NCI-H2029 (cell line): ENCODE measurements around the gene MEIG1.
"Not testable (repeated sequence)": the region's sequence is repeated elsewhere in the genome, so short reads cannot be mapped to it uniquely, and the experiment has no call there.

Source experiments
- DNase-seq: peaks from one replicate; lab custom pipeline; 2025; lab: John Stamatoyannopoulos, UW

MEIG1 gene, protein sequence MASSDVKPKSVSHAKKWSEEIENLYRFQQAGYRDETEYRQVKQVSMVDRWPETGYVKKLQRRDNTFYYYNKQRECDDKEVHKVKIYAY

DNA sequence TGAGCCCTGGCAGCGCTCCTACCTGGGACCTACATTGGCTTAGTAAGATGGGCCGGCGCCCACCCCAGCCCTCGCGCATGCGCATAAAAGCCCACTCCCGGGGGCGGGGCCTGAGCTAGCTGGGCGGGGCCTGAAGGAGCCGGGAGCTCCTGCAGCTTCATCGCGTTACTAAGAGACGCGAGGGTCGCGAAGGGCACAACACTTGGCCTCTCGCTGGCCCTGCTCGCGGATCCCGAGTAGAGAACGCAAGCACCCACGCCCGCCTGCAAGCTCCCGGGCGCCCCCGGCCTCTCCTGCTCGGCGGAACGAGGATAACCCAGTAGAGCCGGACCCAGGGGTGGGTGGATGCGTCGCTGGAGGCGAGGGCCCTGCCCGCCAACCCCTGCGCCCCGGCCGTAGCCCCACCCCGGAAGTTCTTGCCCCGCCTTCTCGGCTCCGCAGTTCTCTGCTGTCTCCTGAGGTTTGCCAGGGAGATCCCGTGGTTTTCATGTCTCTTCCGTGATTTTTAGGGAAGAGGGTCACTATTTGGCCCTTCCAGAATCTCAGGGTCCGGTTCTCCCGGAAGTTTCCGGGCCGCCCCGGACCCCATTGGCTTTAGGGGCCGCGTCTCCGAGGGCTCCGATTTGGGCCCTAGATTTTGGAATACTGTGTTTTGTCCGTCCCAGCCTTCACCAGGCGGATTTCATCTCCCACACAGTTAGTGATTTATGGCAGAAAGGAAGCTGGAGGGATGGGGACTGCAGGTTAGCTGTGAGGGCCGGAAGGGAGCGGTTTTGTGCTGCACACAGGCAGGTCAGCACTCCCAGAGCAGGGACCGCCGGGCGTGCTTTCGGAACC is at the start of gene MEIG1:
MEIG1 (plus strand) TSS at position 168 of the 837 bp plus-strand sequence. CDS start 7,081 bp downstream, outside the sequence.
- peak; percentile 73 for DNase-seq

DNA sequence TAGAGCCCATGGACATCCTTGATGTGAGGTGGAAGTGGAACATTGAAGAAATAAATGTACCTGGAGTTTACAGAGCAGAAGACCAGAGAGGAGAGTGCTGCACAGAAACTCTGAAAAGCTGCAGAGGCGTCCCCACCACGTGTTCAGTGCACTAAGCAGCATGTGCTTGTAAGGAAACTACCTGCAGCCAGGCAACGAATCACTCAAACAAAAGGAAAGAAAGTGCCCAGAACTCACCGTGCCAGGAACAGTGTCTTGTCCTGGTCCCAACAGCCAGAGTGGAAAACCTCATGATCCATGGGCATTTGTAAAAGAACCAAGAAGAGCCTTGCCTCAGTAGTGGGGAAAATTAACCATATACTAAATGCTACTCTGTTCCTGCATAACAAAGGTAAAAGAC is 48.2 kb upstream of the MEIG1 start:
- DNase-seq, result no peak

DNA sequence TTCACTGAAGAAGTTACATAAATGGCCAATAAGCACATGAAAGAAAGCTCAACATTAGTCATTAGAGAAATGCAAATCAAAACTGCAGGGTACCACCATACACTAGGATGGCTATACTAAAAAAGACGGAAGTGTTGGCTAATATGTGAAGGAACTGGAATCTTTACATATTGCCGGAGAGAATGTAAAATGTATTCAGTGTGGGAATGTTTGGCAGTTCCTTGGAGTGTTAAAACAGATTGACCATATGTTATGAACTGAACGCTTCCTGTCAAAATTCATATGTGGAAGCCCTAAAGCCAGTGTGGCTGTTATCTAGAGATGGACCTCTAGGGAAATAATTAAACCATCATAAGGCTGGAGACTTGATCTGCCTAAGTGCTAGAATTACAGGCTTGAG is 47.4 kb upstream of the MEIG1 start:
- DNase-seq, result no peak

DNA sequence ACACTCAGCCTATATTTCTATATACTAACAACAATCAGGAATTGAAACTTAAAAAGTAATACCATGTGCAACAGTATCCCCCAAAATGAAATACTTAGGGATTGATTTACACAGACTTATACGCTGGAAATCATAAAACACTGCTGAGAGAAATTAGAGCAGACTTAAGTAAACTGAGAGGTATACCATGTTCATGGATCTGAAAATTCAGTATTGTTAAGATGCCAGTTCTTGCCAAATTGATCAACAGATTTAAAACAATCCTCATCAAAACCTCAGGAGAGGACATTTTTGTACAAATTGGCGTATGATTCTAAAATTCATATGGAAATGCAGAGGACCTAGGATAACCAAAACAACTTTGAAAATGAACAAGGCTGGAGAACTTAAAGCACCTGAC is 42.6 kb upstream of the MEIG1 start:
- no peak for DNase-seq

DNA sequence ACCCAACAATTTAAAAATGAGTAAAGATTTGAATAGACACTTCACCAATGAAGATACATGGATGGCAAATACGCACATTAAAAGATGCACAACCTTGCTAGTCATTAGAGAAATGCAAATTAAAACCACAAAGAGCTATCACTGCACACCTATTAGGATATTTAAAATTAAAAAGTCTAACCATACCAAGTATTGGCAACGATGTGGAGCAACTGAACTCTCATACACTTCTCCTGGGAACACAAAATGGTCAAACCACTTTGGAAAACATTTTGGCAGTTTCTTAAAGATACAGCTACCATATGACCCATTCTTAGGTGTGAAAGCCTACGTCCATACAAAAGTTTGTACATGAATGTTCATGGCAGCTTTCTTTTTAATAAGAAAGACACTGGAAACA is 41.4 kb upstream of the MEIG1 start:
- no peak for DNase-seq

DNA sequence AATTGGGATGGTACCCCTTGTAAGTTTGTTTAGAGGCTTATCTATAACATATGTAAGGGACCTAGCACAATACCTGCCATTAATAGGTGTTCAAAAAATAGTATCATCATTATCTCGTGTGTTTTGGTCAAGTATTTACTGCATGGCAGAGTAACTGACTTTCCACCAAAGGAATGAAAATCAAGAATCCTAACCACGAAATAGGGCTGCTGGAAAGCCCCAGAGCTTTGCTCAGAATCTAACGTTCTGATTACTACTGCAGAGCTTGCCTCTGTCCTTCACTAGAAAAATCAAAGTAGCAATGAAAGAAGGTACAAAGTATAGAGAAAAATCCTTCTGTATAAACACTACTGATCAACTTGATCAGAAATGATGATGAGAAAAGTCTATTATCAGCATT is 40.2 kb upstream of the MEIG1 start:
- no peak for DNase-seq

DNA sequence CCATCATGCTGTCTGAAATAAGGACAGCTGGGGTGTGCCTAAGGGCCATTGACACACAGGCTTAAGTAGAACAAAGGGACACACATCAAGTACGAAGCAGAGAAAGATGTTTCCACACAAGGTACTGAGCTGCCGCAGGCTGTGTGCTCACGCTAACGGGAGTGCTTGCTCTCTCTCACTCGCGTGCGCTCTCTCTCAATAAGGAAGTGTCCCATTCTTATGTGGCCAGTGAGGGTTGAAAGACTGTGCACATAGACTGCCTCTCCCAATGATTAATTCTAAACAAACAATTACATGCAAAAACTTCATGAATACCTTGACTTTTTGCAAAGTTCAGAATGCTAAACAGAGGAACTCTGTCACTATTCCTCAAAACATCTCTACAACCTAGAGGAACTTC is 35.2 kb upstream of the MEIG1 start:
- DNase-seq, result no peak

DNA sequence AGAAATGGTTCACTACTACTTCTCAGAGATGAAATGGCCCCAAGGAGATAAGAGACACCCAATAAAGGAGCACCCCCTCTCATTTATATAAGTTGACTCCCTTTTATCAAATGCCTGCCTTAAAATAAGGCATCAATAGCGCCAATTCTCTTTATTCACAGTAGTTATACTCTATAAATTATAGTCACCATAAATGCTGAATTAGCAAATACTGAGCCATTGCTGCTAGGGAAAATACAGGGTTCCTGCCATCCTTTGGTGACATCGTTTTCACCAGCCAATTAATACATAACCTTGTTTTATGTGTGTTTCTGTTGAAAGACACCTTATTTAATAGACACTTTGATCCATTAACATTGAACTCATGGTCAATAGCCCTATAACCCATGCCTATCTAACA is 33.9 kb upstream of the MEIG1 start:
- no peak for DNase-seq

DNA sequence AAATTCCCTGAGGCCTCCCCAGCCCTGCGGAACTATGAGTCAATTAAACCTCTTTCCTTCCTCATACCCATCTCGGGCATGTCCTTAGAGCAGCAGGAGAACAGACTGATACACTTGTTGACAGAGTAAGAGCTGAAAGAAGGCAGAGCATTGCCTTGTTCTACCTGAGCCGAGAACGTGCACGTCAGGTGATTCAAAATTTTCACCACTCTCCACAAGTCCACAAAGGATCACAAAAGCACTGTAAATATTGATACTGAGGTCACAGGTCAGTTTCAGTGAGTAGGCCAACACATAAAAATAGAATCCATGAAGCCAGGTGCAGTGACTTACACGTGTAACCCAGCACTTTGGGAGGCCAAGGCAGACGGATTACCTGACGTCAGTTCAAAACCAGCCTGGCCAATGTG is 33.1 kb upstream of the MEIG1 start:
- no peak for DNase-seq

DNA sequence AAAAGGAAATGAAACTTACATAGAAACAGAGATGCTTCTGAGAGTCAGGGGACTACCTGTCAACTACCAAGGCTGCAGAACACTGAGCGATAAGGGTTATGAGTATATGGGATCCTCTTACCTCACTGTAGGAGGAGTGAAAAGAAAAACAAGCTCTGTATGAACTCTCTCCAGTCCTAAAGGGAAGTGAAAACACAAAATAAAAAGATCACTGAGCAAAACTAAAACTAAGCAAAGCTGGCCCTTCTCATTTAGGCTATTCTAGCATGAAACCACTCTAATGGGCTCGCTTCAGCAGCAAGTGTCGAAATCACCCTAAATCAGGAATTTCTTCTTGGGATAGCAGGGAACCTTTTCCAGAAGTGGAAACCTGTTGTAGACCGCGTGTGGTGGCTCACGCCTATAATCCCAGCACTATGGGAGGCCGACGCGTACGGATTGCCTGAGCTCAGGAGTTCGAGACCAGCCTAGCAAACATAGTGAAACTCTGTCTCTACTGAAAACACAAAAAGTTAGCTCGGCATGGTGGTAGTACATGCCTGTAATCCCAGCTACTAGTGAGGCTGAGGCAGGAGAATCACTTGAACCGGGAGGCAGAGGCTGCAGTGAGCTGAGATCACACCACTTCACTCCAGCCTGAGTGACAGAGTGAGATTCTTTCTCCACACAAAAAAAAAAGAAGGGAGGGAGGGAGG is 32.3 kb upstream of the MEIG1 start:
- no peak for DNase-seq

DNA sequence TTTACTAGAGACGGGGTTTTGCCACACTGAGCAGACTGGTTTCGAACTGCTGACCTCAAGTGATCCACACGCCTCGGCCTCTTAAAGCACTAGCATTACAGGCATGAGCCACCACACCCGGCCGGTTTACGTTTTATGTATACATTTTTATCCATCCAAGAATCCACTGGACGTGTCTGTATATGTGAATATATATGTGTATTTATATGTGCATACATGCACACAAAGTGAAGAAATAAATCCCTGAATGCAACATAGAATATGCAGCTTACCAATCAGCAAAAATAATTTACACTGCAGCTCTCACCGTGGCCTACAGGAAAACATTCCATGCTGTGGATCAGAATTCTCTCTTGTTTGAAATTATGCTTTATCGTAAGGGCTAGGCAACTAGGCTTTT is 28.6 kb upstream of the MEIG1 start:
- no peak for DNase-seq

DNA sequence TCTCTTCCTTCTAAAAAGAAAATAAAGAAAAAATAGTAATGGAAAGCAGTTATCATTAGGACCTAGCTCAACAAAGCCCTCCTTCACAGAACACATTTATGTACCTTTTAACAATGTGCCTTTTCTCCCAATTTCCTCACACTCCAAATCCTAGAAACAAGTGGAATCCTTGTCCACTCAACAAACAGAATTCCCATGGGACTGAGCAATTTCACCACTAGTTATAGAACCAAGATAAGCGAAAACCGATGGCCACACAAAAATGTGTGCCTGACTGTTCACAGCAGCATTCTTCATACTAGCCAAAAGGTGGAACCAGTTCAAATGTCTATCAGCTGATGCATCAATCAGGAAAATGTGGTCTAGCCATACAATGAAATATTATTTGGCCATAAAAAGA is 22.6 kb upstream of the MEIG1 start:
- no peak for DNase-seq

DNA sequence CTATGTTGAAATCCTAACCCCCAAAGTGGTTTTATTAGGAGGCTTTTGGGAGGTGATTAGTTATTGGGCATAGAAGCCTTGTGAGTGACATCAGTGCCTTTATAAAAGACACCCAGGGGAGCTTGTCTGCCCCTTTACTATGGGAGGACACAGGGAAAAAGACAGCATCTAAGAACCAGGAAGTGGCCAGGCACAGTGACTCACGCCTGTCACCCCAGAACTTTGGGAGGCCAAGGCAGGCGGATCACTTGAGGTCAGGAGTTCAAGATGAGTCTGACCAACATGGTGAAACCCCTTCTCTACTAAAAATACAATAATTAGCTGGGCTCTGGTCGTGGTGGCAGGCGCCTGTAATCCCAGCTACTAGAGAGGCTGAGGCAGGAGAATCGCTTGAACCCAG is 20.2 kb upstream of the MEIG1 start:
- not testable (repeated sequence) for DNase-seq

DNA sequence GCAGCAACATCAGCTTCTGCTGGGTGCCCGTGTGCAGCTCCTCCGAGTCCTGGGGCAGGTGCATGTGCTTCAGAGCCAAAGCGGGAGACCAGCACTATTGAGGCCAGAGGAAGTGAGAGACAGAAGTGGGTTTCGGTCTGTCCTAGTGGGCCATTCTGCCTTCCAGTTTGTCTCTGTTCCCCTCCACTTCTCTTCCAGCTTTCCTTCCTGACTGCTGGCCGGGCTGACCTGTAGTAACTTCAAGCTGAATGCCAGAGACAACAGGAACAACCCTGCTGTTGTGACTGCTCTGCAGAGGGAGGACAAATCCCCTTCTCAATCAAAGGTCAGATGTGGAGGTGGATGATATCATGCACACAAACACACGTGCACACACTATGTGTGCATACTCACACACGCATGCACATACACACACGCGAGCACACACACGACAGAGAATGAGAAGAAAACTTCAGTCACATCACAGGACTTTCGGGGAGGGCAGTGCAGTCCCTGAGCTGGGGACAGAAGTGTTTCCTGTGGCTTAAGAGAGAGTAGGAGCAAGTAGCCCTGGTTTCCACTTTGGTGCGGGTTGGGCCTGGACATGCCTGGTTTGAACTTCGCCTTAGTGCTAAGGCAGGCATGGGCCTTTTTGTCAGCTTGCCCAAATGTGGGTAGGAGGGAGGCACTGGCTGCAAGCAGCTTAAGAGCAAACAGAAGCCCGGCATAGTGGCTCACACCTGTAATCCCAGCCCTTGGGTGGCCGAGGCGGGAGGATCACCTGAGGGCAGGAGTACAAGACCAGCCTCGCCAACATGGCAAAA is 16.8 kb upstream of the MEIG1 start:
- not testable (repeated sequence) for DNase-seq

DNA sequence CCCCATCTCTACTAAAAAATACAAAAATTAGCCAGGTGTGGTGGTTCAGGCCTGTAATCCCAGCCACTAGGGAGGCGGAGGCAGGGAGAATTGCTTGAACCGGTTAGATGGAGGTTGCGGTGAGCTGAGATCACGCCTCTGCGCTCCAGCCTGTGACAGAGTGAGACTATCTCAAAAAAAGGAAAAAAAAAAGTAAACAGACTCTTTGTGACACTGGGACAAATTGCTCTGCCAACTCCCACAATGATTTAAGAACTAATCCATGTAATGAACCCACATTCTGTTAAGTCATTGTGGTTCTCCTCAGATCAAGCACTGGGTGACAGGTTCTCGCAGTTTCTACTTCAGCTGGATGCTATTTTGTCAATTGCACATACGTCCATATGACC is 16.2 kb upstream of the MEIG1 start:
- not testable (repeated sequence) for DNase-seq

DNA sequence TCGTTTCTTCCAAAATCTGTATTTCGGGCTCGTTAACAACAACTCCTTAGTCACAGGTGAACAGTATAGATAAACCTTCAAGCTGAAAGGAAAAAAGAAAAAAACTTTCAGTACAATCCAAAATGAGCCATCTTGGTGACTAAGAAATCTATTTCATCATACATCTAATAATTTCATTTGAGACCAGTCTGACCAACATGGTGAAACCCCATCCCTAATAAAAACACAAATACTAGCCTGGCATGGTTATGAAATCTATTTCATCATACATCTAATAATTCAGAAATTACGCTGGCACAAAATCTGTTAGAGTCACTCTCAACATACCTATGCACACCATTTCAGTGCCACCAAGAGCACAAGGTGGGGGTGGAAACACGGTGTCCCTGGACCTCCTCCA is 14.1 kb upstream of the MEIG1 start:
- no peak for DNase-seq

DNA sequence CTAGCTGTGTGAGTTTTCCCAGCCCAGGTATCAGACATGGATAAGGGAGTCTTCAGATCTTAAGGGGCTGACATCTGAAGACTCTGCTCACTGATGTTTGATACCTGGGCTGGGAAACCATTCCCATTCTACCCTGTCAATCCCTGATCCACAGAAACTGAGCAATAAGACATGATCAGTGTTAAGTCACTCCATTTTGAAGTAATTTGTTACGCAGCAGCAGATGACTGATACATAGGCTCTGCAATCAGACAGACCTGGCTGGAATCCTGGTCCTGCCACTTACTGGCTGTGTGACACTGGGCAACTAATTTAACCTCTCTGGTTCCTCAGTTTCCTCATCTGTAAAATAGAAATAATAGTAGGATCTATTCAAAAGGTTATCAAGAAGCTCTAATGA is 11.9 kb upstream of the MEIG1 start:
- DNase-seq, result no peak

DNA sequence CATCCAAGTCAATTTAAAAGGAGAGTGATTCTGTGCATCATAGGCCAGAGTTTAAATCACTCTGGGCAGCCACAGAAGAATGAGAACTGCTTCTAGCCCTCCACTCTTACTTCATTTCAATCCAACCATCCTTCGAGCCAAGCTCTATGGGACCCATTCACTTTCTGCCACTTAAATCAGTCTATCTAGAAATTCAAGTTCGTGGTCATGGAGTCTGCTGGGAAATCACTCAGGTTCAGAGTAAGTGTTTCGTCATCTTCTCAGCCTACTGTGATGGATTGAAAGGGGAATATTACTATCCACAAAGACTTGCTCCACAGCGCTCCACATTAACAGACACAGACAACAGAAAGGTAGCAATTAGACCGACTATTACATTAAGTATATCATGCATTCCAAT is 9.9 kb upstream of the MEIG1 start:
- DNase-seq, result no peak

DNA sequence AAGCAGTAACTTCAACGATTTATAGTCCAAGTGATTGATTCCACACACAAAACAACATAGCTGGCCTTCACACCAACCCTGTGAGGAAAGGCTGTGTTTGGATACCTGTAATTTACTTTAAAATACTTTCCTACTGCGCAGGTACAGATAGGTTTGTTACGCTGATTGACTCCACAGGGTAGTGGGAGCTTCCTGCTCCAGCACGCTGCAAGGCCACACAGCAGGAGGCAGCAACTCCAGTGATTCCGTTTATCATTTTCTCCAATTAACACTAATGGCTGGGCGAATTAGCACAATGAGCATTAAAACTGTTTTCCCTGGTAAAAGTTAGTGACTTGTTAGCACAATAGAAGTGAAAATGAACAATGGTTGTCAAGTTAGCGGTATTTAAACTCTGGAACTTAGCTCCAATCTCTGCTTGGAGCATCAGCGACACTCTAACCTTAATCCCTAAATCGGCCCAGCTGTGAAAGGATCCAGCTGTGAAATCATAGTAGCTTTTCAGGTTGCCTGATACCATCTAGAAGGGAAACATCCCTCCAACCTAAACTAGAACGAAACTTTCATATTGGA is 6.3 kb upstream of the MEIG1 start:
- DNase-seq, result no peak

DNA sequence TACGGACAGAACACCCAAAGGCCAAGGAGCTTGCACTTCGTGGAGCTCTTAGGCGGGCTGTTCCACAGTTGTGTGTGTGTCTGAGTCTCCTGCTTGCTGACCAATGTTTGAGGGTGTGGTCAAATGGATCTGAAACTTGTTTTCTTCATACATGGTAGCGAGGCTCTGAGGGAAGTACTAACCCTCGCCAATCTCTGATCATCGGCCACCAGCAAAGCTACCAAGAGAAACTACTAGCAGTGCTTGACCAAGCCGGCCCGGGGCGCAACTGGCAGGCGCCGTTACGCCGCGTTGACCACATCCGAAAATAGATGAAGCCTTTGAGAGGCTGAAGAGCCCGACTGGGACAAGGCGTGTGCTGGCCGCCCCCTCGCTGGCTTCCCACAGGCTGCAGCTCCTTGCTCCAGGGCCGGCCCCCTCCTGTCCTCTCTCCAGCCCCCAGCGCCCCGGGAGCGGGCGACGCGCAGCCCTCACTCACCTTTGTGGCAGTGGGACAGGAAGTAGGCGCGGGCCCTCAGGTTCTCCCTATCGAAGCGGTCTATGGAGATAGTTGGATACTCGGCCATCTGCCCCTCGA is 5.7 kb upstream of the MEIG1 start:
- DNase-seq, result no peak

DNA sequence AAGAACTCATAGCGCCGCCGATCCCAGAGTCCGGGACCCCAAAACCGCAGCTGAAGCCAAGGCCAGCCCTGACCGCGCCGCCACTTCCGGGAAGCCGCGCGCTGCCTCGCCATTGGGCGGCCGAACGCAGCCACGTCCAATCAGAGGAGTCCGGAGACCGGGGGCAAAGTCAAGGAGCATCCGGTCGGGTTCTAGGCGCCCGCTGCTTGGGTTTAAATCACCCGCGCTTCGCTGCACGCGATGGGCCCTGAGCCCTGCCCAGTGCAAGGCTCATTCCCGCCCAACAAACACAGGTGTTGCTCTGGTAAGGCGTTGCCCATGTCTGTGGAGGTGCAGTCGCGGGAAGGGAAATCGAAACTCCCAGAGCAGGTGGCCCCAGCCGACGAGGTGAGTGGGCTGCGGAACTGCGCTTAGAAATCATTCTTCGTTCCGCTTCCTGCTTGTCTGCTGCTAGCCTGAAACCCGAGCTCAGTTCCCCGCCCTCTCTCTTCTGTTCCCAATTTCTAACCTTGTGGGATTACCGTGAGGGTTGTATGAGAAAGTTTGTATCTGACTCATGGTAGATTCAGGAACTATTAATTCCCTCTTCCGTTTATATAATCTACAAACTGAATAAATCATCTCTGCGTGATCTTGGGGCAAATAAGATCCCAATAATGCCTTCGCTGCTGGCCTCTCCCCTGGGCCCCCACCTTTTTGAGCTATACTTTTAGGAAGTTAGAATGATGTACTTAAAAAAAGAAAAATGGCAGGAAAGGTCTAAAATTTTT is 5.0 kb upstream of the MEIG1 start, which contains the start of gene DCLRE1C:
DCLRE1C (minus strand) TSS at position 96 of the 770 bp plus-strand sequence; CDS start at position 10, 86 bp downstream.
- peak; percentile 86 for DNase-seq
